A549 (cell line): ENCODE measurements around the gene FARSB. TPM values are rescaled to one million over a fixed set of nuclear protein-coding genes. Genes with fewer than 3 reads are reported as not detected.

Experiments
- ATAC-seq, 2 experiments: fragments of 200-7000 bp in 1 of 2; fragments of >200 bp in 1 of 2; cut with Nextera tagmentation in 1 of 2; cut with Tn5 transposase in 1 of 2; 3 replicates each; pipeline versions ENCODE4 v1.8.0 to v1.9.1; 2018 to 2020; ENCODE audit warnings: mild to moderate bottlenecking in 1 of 2, moderate library complexity in 1 of 2
- CTCF ChIA-PET: fragments of 300-600 bp; sonication (Branson Sonifier 250); formaldehyde crosslinking; extraction: SDS; loops from one replicate; lab custom pipeline; 2021; ENCODE audit warnings: antibody characterized with exemption, inconsistent platforms; lab: Yijun Ruan, JAX
- POLR2A ChIA-PET: fragments of 350-600 bp; formaldehyde crosslinking; extraction: SDS; loops from one replicate; lab custom pipeline; 2021; ENCODE audit warnings: antibody characterized with exemption, inconsistent platforms; lab: Yijun Ruan, JAX
- DNase-seq, 2 experiments: peaks; one replicate each; pipeline versions ENCODE4 v3.0.0 to v3.0.0-alpha.2; 2011 to 2016; ENCODE audit warnings: low read depth in 1 of 2, low spot score in 1 of 2
- FAIRE-seq: peaks from 2 replicates; lab custom pipeline; 2011; peaks lifted over from hg19 to GRCh38; lab: Jason Lieb, UNC
- H3K27ac ChIP-seq, 2 experiments: fragments of >200 bp; sonication (Bioruptor Twin); formaldehyde crosslinking; 3 replicates each; pipeline ENCODE4 v1.5.1; 2016 to 2017
- H3K4me1 ChIP-seq: fragments of >200 bp; sonication (Bioruptor Twin); formaldehyde crosslinking; 3 replicates; pipeline ENCODE4 v1.6.1; 2016
- H3K4me2 ChIP-seq: fragments of >200 bp; sonication (Bioruptor Twin); formaldehyde crosslinking; 3 replicates; pipeline ENCODE4 v1.6.1; 2016
- H3K4me3 ChIP-seq: fragments of >200 bp; sonication (Bioruptor Twin); formaldehyde crosslinking; 3 replicates; pipeline ENCODE4 v1.5.1; 2016
- H3K9me3 ChIP-seq: fragments of >200 bp; sonication (Bioruptor Twin); formaldehyde crosslinking; 3 replicates; pipeline ENCODE4 v1.6.1; 2016
- EP300 ChIP-seq, 2 experiments: fragments of >200 bp; sonication (Bioruptor Twin); formaldehyde crosslinking; IDR thresholded peaks; 2 replicates in 1 of 2; 3 replicates in 1 of 2; pipeline ENCODE4 v1.6.1; 2016 to 2017
- ESRRA ChIP-seq: fragments of 150-350 bp; IDR thresholded peaks from 2 replicates; pipeline ENCODE4 v1.6.1; 2014; ENCODE audit warnings: mild to moderate bottlenecking, low read length, borderline replicate concordance
- FOSB ChIP-seq: fragments of 250-450 bp; sonication (Bioruptor Pico); IDR thresholded peaks from 2 replicates; pipeline ENCODE4 v1.5.0; 2020; ENCODE audit warnings: mild to moderate bottlenecking, moderate library complexity
- FOSL2 ChIP-seq, 2 experiments: fragments of 450-650 bp in 1 of 2; fragments of >200 bp in 1 of 2; sonication (Bioruptor Twin) in 1 of 2; formaldehyde crosslinking; IDR thresholded peaks; 2 replicates each; pipeline versions ENCODE4 v1.5.0 to v1.6.1; 2016 to 2020; ENCODE audit warnings: mild to moderate bottlenecking in 1 of 2, moderate library complexity in 1 of 2
- FOXS1 ChIP-seq: fragments of 250-450 bp; sonication (Bioruptor Pico); IDR thresholded peaks from 2 replicates; pipeline ENCODE4 v1.5.0; 2020; ENCODE audit warnings: mild to moderate bottlenecking, moderate library complexity
- GATA3 ChIP-seq: IDR thresholded peaks from 2 replicates; pipeline ENCODE4 v1.6.1; 2012; ENCODE audit warnings: borderline replicate concordance
- HOXA7 ChIP-seq: fragments of 250-450 bp; sonication (Bioruptor Pico); IDR thresholded peaks from 2 replicates; pipeline ENCODE4 v1.5.0; 2020; ENCODE audit warnings: mild to moderate bottlenecking, moderate library complexity
- HOXB13 ChIP-seq: fragments of 250-450 bp; sonication (Bioruptor Pico); IDR thresholded peaks from 2 replicates; pipeline ENCODE4 v1.5.0; 2020; ENCODE audit warnings: low read depth, mild to moderate bottlenecking, moderate library complexity
- HOXB5 ChIP-seq: fragments of 250-450 bp; sonication (Bioruptor Pico); IDR thresholded peaks from 2 replicates; pipeline ENCODE4 v1.5.0; 2020; ENCODE audit warnings: mild to moderate bottlenecking, moderate library complexity
- JUNB ChIP-seq: fragments of >200 bp; sonication (Bioruptor Twin); formaldehyde crosslinking; IDR thresholded peaks from 2 replicates; pipeline ENCODE4 v1.6.1; 2016
- KDM1A ChIP-seq: fragments of 200-600 bp; sonication (generic); IDR thresholded peaks from 2 replicates; pipeline ENCODE4 v1.6.1; 2016; ENCODE audit warnings: low read depth, mild to moderate bottlenecking
- MYC ChIP-seq: IDR thresholded peaks from 2 replicates; pipeline ENCODE4 v1.6.1; 2012; ENCODE audit warnings: mild to moderate bottlenecking, inconsistent platforms, low read length, improper control_type of control experiment, borderline replicate concordance
- POLR2A ChIP-seq: IDR thresholded peaks from 2 replicates; pipeline ENCODE4 v1.6.1; 2012; ENCODE audit warnings: mild to moderate bottlenecking, low read length
- RFX5 ChIP-seq: fragments of 450-650 bp; IDR thresholded peaks from 2 replicates; pipeline ENCODE4 v1.7.1; 2014; ENCODE audit warnings: antibody characterized with exemption, mild to moderate bottlenecking, moderate library complexity
- RNF2 ChIP-seq: fragments of 200-600 bp; sonication (generic); IDR thresholded peaks from 2 replicates; pipeline ENCODE4 v1.6.1; 2016; ENCODE audit warnings: low read depth, mild to moderate bottlenecking, antibody characterized with exemption, moderate library complexity, borderline replicate concordance
- SMC3 ChIP-seq: fragments of >200 bp; sonication (Bioruptor Twin); formaldehyde crosslinking; IDR thresholded peaks from 3 replicates; pipeline ENCODE4 v1.6.1; 2018; ENCODE audit warnings: inconsistent platforms
- ZC3H11A ChIP-seq: fragments of 450-650 bp; IDR thresholded peaks from 2 replicates; pipeline ENCODE4 v1.6.1; 2014; ENCODE audit warnings: antibody characterized with exemption, mild to moderate bottlenecking
- ZSCAN20 ChIP-seq: fragments of 250-450 bp; sonication (Bioruptor Pico); IDR thresholded peaks from 2 replicates; pipeline ENCODE4 v1.8.0; 2022; ENCODE audit warnings: mild to moderate bottlenecking, moderate library complexity
- WGBS: methylation state at CpG from one replicate; pipeline ENCODE4 v1.1.6; 2017; ENCODE audit errors: missing lambda C conversion rate; 5-methylcytosine and 5-hydroxymethylcytosine counted together
- polyA plus RNA-seq, 4 experiments: library from polyadenylated mRNA; depleted of rRNA in 3 of 4; stranded (reverse); fragments of >200 nt; fragmentation: RNase III in 1 of 4; extraction: RNeasy Plus Mini Kit Qiagen cat#74134 plus additional on column Dnase treatment in 1 of 4; gene quantifications; 2 replicates in 3 of 4; 3 replicates in 1 of 4; pipeline ENCODE4 v1.2.3, GENCODE V29; 2011 to 2017
- TF ChIP-seq, protein P1 (sequence below): fragments of 450-650 bp; IDR thresholded peaks from 2 replicates; pipeline ENCODE4 v1.6.1; 2014; ENCODE audit warnings: antibody characterized with exemption
- TF ChIP-seq, protein P2 (sequence below): fragments of >200 bp; sonication (Bioruptor Twin); formaldehyde crosslinking; IDR thresholded peaks from 2 replicates; pipeline ENCODE4 v1.6.1; 2016
- TF ChIP-seq, protein P3 (sequence below): fragments of 150-350 bp; IDR thresholded peaks from 2 replicates; pipeline ENCODE4 v1.6.1; 2014; ENCODE audit warnings: low read depth, mild to moderate bottlenecking, low read length
- TF ChIP-seq, protein P4 (sequence below): fragments of 200-600 bp; sonication (generic); IDR thresholded peaks from 2 replicates; pipeline ENCODE4 v1.6.1; 2016; ENCODE audit warnings: antibody characterized with exemption, mild to moderate bottlenecking, moderate library complexity
- TF ChIP-seq, protein P5 (sequence below): IDR thresholded peaks from 2 replicates; pipeline ENCODE4 v1.6.1; 2012; ENCODE audit warnings: low read depth, borderline replicate concordance

FARSB gene
- polyA plus RNA-seq, 2 of the 4 experiments (the other 2 are of a cell fraction) = 41.0 to 77.4 TPM

DNA sequence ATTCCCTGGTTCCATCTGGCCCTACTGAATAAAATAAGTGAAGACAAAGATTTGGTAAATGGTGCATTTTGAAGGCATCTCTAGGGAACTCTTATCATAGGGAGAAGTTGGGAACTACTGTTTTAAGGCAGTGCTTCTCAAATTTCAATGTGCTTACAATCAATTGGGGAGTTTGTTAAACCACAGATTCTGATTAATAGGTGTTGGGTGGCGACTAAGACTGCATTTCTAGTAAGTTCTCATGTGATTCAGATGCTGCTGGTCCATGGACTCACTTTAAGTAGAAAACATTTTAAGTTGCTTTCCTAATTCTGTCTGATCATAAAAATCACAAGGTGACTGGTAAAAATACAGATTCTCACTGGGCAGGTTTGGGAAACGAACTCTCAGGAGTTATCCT is 14.6 kb downstream of the FARSB start:
- no peak overlapping the region for H3K4me2 ChIP-seq
- no peak overlapping the region for H3K4me3 ChIP-seq
- no peak for FAIRE-seq
- ATAC-seq = no peak
- TF ChIP-seq ZC3H11A (no peak), EP300 (IDR thresholded peaks at IDR 0.05) (no peak), RNF2 (no peak), POLR2A (no peak), FOSB (CRISPR knock-in tag) (no peak), SMC3 (no peak), ZSCAN20 (CRISPR knock-in tag) (no peak), RFX5 (no peak), GATA3 (no peak), MYC (no peak), FOSL2 (IDR thresholded peaks at IDR 0.05) (no peak), FOSL2 (CRISPR knock-in tag; IDR thresholded peaks at IDR 0.05) (no peak), JUNB (no peak), FOXS1 (CRISPR knock-in tag) (no peak), KDM1A (no peak)
- TF ChIP-seq, protein P1, sequence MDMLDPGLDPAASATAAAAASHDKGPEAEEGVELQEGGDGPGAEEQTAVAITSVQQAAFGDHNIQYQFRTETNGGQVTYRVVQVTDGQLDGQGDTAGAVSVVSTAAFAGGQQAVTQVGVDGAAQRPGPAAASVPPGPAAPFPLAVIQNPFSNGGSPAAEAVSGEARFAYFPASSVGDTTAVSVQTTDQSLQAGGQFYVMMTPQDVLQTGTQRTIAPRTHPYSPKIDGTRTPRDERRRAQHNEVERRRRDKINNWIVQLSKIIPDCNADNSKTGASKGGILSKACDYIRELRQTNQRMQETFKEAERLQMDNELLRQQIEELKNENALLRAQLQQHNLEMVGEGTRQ = no peak
- TF ChIP-seq, protein P2, sequence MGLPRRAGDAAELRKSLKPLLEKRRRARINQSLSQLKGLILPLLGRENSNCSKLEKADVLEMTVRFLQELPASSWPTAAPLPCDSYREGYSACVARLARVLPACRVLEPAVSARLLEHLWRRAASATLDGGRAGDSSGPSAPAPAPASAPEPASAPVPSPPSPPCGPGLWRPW = no peak
- TF ChIP-seq, protein P3, sequence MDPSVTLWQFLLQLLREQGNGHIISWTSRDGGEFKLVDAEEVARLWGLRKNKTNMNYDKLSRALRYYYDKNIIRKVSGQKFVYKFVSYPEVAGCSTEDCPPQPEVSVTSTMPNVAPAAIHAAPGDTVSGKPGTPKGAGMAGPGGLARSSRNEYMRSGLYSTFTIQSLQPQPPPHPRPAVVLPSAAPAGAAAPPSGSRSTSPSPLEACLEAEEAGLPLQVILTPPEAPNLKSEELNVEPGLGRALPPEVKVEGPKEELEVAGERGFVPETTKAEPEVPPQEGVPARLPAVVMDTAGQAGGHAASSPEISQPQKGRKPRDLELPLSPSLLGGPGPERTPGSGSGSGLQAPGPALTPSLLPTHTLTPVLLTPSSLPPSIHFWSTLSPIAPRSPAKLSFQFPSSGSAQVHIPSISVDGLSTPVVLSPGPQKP = no peak
- TF ChIP-seq, protein P4, sequence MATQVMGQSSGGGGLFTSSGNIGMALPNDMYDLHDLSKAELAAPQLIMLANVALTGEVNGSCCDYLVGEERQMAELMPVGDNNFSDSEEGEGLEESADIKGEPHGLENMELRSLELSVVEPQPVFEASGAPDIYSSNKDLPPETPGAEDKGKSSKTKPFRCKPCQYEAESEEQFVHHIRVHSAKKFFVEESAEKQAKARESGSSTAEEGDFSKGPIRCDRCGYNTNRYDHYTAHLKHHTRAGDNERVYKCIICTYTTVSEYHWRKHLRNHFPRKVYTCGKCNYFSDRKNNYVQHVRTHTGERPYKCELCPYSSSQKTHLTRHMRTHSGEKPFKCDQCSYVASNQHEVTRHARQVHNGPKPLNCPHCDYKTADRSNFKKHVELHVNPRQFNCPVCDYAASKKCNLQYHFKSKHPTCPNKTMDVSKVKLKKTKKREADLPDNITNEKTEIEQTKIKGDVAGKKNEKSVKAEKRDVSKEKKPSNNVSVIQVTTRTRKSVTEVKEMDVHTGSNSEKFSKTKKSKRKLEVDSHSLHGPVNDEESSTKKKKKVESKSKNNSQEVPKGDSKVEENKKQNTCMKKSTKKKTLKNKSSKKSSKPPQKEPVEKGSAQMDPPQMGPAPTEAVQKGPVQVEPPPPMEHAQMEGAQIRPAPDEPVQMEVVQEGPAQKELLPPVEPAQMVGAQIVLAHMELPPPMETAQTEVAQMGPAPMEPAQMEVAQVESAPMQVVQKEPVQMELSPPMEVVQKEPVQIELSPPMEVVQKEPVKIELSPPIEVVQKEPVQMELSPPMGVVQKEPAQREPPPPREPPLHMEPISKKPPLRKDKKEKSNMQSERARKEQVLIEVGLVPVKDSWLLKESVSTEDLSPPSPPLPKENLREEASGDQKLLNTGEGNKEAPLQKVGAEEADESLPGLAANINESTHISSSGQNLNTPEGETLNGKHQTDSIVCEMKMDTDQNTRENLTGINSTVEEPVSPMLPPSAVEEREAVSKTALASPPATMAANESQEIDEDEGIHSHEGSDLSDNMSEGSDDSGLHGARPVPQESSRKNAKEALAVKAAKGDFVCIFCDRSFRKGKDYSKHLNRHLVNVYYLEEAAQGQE = no peak
- TF ChIP-seq, protein P5, sequence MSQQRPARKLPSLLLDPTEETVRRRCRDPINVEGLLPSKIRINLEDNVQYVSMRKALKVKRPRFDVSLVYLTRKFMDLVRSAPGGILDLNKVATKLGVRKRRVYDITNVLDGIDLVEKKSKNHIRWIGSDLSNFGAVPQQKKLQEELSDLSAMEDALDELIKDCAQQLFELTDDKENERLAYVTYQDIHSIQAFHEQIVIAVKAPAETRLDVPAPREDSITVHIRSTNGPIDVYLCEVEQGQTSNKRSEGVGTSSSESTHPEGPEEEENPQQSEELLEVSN = no peak
- H3K4me1 ChIP-seq = no peaks in the 10 kb centered on the region
- POLR2A ChIA-PET = no interaction called here
- CTCF ChIA-PET = interaction anchor here (1.0 kb wide), 1 partner anchor 21 kb away, joined by 4 read pairs; no protein-coding TSS in a partner anchor
- no peaks in the 10 kb centered on the region for H3K9me3 ChIP-seq
- no peak for DNase-seq
- no peak overlapping the region for H3K27ac ChIP-seq
- WGBS = 89% methylated on average over 2 of the region's 2 CpGs

DNA sequence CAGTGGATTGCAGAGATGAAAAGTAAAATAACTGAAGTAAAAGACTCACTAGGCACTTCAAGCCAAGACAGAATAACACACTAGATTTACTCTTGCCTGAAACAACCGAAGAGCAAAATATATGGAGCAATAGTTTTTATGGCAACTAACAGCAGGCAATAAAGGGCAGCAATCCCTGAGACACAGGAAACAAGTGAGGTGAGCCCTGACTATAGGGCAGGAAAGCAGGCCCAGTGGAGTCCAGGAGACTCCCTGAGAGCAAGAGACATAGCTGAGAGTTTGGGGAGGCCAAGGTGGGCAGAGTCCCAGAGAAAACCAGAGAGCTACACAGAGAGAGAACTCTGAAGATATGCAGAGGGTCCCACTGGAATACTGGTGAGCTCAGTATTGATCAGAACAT is 18.8 kb downstream of the FARSB start:
- no peaks in the 10 kb centered on the region for H3K9me3 ChIP-seq
- no peaks in the 10 kb centered on the region for H3K4me1 ChIP-seq
- 68% methylated on average over 1 of the region's 1 CpG for WGBS
- TF ChIP-seq, protein P2 = no peak
- TF ChIP-seq RNF2 = no peak
- TF ChIP-seq HOXA7 = no peak
- no peak for TF ChIP-seq HOXB13 (CRISPR knock-in tag)
- no peak for TF ChIP-seq HOXB5 (CRISPR knock-in tag)
- TF ChIP-seq ESRRA = no peak
- TF ChIP-seq, all 56 proteins: peak for 0
- no peak for FAIRE-seq
- Histone ChIP-seq H3K27ac (no peak overlapping the region), H3K4me3 (no peak overlapping the region), H3K4me2 (no peak overlapping the region)
- POLR2A ChIA-PET = no interaction called here
- no peak for ATAC-seq
- DNase-seq = no peak
- CTCF ChIA-PET = no interaction called here
